ENCODE data around the gene JAZF1. TPM values are rescaled to one million over a fixed set of nuclear protein-coding genes. Genes with fewer than 3 reads are reported as not detected.
A peak's percentile ranks its signal among the peaks of the same experiment; 100 is the strongest.

The JAZF1 gene
- total and polyA plus RNA-seq, 4 experiments from 2014 or later: 3.7 to 8.3 (median 4.7) TPM

GRCh38 chr7:27899601-27900000, 281.0 kb downstream of the JAZF1 start:
- Histone ChIP-seq H3K27ac (ENCODE audit: low read depth, low read length) (no peak overlapping the region), H3K4me3 (ENCODE audit: low read length in 2 of 2) (no peak overlapping the region), H3K36me3 (ENCODE audit: insufficient read depth, low read length) (no peaks in the 10 kb centered on the region), H3K4me1 (ENCODE audit: insufficient read depth, low read length) (peaks cover 13% of the 10 kb centered on the region), H3K9me3 (ENCODE audit: control insufficient read depth in 1 of 2, low read length in 2 of 2) (no peaks in the 10 kb centered on the region), H3K27me3 (ENCODE audit: insufficient read depth, low read length) (no peaks in the 10 kb centered on the region)
- H3K27me3 Mint-ChIP-seq: no peaks in the 10 kb centered on the region
- peaks cover 0 to 2% (median 0%) of the 10 kb centered on the region in 8 donors for H3K9me3 Mint-ChIP-seq
- peak overlapping the region in 4 of 8 donors; percentile 17 to 65 (median 23) for H3K4me3 Mint-ChIP-seq
- DNase-seq: no peak
- ChIA-PET POLR2A (ENCODE audit: partially characterized antibody) (no interaction called here), CTCF (ENCODE audit: partially characterized antibody) (no interaction called here)
- peaks cover 13 to 36% (median 26%) of the 10 kb centered on the region in 4 donors for H3K4me1 Mint-ChIP-seq
- H3K27ac Mint-ChIP-seq: peak overlapping the region in 4 of 7 donors; percentile 37 to 62 (median 54)
- peaks cover under 1 to 5% of the 10 kb centered on the region in 2 donors for H3K36me3 Mint-ChIP-seq
- intact Hi-C loops (cut with micrococcal nuclease): no loop called here

GRCh38 chr7:27897441-27897847, 283.2 kb downstream of the JAZF1 start:
- H3K36me3 Mint-ChIP-seq: peaks cover 18 to 22% of the 10 kb centered on the region in 2 donors
- H3K27ac Mint-ChIP-seq: peak overlapping the region in 1 of 7 donors; percentile 4
- no peak overlapping the region for H3K4me3 Mint-ChIP-seq
- H3K9me3 Mint-ChIP-seq: no peaks in the 10 kb centered on the region
- H3K9me3 ChIP-seq (ENCODE audit: control insufficient read depth in 1 of 2, low read length in 2 of 2): no peaks in the 10 kb centered on the region
- DNase-seq: no peak
- peaks cover 13% of the 10 kb centered on the region for H3K4me1 ChIP-seq (ENCODE audit: insufficient read depth, low read length)
- H3K36me3 ChIP-seq (ENCODE audit: insufficient read depth, low read length): no peaks in the 10 kb centered on the region
- H3K4me1 Mint-ChIP-seq: peaks cover 13 to 36% (median 26%) of the 10 kb centered on the region in 4 donors
- CTCF ChIA-PET (ENCODE audit: partially characterized antibody): interaction anchor here (0.7 kb wide), 1 partner anchor 9 kb away, joined by 3 read pairs; no protein-coding TSS in a partner anchor
- POLR2A ChIA-PET (ENCODE audit: partially characterized antibody): no interaction called here
- H3K4me3 ChIP-seq (ENCODE audit: low read length in 2 of 2): no peak overlapping the region
- intact Hi-C loops (cut with micrococcal nuclease): no loop called here
- no peaks in the 10 kb centered on the region for H3K27me3 Mint-ChIP-seq
- no peaks in the 10 kb centered on the region for H3K27me3 ChIP-seq (ENCODE audit: insufficient read depth, low read length)
- H3K27ac ChIP-seq (ENCODE audit: low read depth, low read length): no peak overlapping the region

GRCh38 chr7:27897001-27897400, 283.6 kb downstream of the JAZF1 start:
- no peaks in the 10 kb centered on the region for H3K27me3 Mint-ChIP-seq
- peaks cover 13 to 36% (median 25%) of the 10 kb centered on the region in 4 donors for H3K4me1 Mint-ChIP-seq
- Histone ChIP-seq H3K27ac (ENCODE audit: low read depth, low read length) (no peak overlapping the region), H3K36me3 (ENCODE audit: insufficient read depth, low read length) (no peaks in the 10 kb centered on the region), H3K27me3 (ENCODE audit: insufficient read depth, low read length) (no peaks in the 10 kb centered on the region), H3K9me3 (ENCODE audit: control insufficient read depth in 1 of 2, low read length in 2 of 2) (no peaks in the 10 kb centered on the region), H3K4me3 (ENCODE audit: low read length in 2 of 2) (no peak overlapping the region), H3K4me1 (ENCODE audit: insufficient read depth, low read length) (peaks cover 13% of the 10 kb centered on the region)
- intact Hi-C loops (cut with micrococcal nuclease): no loop called here
- ChIA-PET CTCF (ENCODE audit: partially characterized antibody) (no interaction called here), POLR2A (ENCODE audit: partially characterized antibody) (no interaction called here)
- peaks cover 19 to 23% of the 10 kb centered on the region in 2 donors for H3K36me3 Mint-ChIP-seq
- H3K27ac Mint-ChIP-seq: peak overlapping the region in 1 of 7 donors; percentile 4
- no peak for DNase-seq
- no peaks in the 10 kb centered on the region for H3K9me3 Mint-ChIP-seq
- no peak overlapping the region for H3K4me3 Mint-ChIP-seq

GRCh38 chr7:27895551-27895950, 285.0 kb downstream of the JAZF1 start:
- Mint-ChIP-seq H3K4me1 (peaks cover 6 to 24% (median 16%) of the 10 kb centered on the region in 4 donors), H3K36me3 (peaks cover 23% of the 10 kb centered on the region in 2 donors), H3K27ac (no peak overlapping the region), H3K4me3 (no peak overlapping the region), H3K27me3 (no peaks in the 10 kb centered on the region), H3K9me3 (no peaks in the 10 kb centered on the region)
- no peaks in the 10 kb centered on the region for H3K36me3 ChIP-seq (ENCODE audit: insufficient read depth, low read length)
- CTCF ChIA-PET (ENCODE audit: partially characterized antibody): no interaction called here
- no peak overlapping the region for H3K27ac ChIP-seq (ENCODE audit: low read depth, low read length)
- H3K9me3 ChIP-seq (ENCODE audit: control insufficient read depth in 1 of 2, low read length in 2 of 2): no peaks in the 10 kb centered on the region
- no peaks in the 10 kb centered on the region for H3K27me3 ChIP-seq (ENCODE audit: insufficient read depth, low read length)
- DNase-seq: no peak
- no peak overlapping the region for H3K4me3 ChIP-seq (ENCODE audit: low read length in 2 of 2)
- POLR2A ChIA-PET (ENCODE audit: partially characterized antibody): no interaction called here
- intact Hi-C loops (cut with micrococcal nuclease): no loop called here
- peaks cover 3% of the 10 kb centered on the region for H3K4me1 ChIP-seq (ENCODE audit: insufficient read depth, low read length)

GRCh38 chr7:27890205-27890849, 290.3 kb downstream of the JAZF1 start:
- H3K27me3 Mint-ChIP-seq: no peaks in the 10 kb centered on the region
- H3K4me1 Mint-ChIP-seq: no peaks in the 10 kb centered on the region
- ChIA-PET CTCF (ENCODE audit: partially characterized antibody) (no interaction called here), POLR2A (ENCODE audit: partially characterized antibody) (no interaction called here)
- H3K36me3 Mint-ChIP-seq: peaks cover 18 to 48% of the 10 kb centered on the region in 2 donors
- no peak overlapping the region for H3K27ac ChIP-seq (ENCODE audit: low read depth, low read length)
- intact Hi-C loops (cut with micrococcal nuclease): no loop called here
- no peak overlapping the region for H3K4me3 Mint-ChIP-seq
- H3K4me1 ChIP-seq (ENCODE audit: insufficient read depth, low read length): no peaks in the 10 kb centered on the region
- peaks cover 0 to 2% (median 0%) of the 10 kb centered on the region in 8 donors for H3K9me3 Mint-ChIP-seq
- H3K27me3 ChIP-seq (ENCODE audit: insufficient read depth, low read length): no peaks in the 10 kb centered on the region
- no peak for DNase-seq
- no peak overlapping the region for H3K4me3 ChIP-seq (ENCODE audit: low read length in 2 of 2)
- H3K9me3 ChIP-seq (ENCODE audit: control insufficient read depth in 1 of 2, low read length in 2 of 2): no peaks in the 10 kb centered on the region
- no peak overlapping the region for H3K27ac Mint-ChIP-seq
- H3K36me3 ChIP-seq (ENCODE audit: insufficient read depth, low read length): no peaks in the 10 kb centered on the region

- intact Hi-C loops (cut with micrococcal nuclease): no loop called here
- Mint-ChIP-seq H3K36me3 (peaks cover 17 to 49% of the 10 kb centered on the region in 2 donors), H3K27ac (no peak overlapping the region), H3K4me1 (no peaks in the 10 kb centered on the region), H3K27me3 (no peaks in the 10 kb centered on the region), H3K9me3 (peaks cover 0 to 2% (median 0%) of the 10 kb centered on the region in 8 donors), H3K4me3 (no peak overlapping the region)
- Histone ChIP-seq H3K4me3 (ENCODE audit: low read length in 2 of 2) (no peak overlapping the region), H3K9me3 (ENCODE audit: control insufficient read depth in 1 of 2, low read length in 2 of 2) (no peaks in the 10 kb centered on the region), H3K27ac (ENCODE audit: low read depth, low read length) (no peak overlapping the region), H3K4me1 (ENCODE audit: insufficient read depth, low read length) (no peaks in the 10 kb centered on the region), H3K36me3 (ENCODE audit: insufficient read depth, low read length) (no peaks in the 10 kb centered on the region), H3K27me3 (ENCODE audit: insufficient read depth, low read length) (no peaks in the 10 kb centered on the region)
- DNase-seq: no peak
- ChIA-PET POLR2A (ENCODE audit: partially characterized antibody) (no interaction called here), CTCF (ENCODE audit: partially characterized antibody) (no interaction called here)
These were observed 290.8 kb downstream of the JAZF1 start for GRCh38 chr7:27889800-27890199.

- H3K36me3 Mint-ChIP-seq: peaks cover 11 to 41% of the 10 kb centered on the region in 2 donors
- H3K9me3 ChIP-seq (ENCODE audit: control insufficient read depth in 1 of 2, low read length in 2 of 2): no peaks in the 10 kb centered on the region
- H3K27ac ChIP-seq (ENCODE audit: low read depth, low read length): no peak overlapping the region
- CTCF ChIA-PET (ENCODE audit: partially characterized antibody): no interaction called here
- intact Hi-C loops (cut with micrococcal nuclease): no loop called here
- H3K27ac Mint-ChIP-seq: no peak overlapping the region
- no peaks in the 10 kb centered on the region for H3K4me1 ChIP-seq (ENCODE audit: insufficient read depth, low read length)
- H3K4me3 ChIP-seq (ENCODE audit: low read length in 2 of 2): no peak overlapping the region
- no peak overlapping the region for H3K4me3 Mint-ChIP-seq
- H3K36me3 ChIP-seq (ENCODE audit: insufficient read depth, low read length): no peaks in the 10 kb centered on the region
- no peaks in the 10 kb centered on the region for H3K4me1 Mint-ChIP-seq
- POLR2A ChIA-PET (ENCODE audit: partially characterized antibody): no interaction called here
- no peaks in the 10 kb centered on the region for H3K27me3 ChIP-seq (ENCODE audit: insufficient read depth, low read length)
- peaks cover 0 to 2% (median 0%) of the 10 kb centered on the region in 8 donors for H3K9me3 Mint-ChIP-seq
- H3K27me3 Mint-ChIP-seq: no peaks in the 10 kb centered on the region
- DNase-seq: no peak
These were observed 291.9 kb downstream of the JAZF1 start for GRCh38 chr7:27888736-27889135.

Measured in CD4-positive, alpha-beta memory T cell (primary cell).